Measurements from ENCODE around the gene CALM1. TPM values are rescaled to one million over a fixed set of nuclear protein-coding genes. Genes with fewer than 3 reads are reported as not detected.

The CALM1 gene
- total and polyA plus RNA-seq, 2 experiments from 2014 or later, result 405 to 862 TPM

DNA sequence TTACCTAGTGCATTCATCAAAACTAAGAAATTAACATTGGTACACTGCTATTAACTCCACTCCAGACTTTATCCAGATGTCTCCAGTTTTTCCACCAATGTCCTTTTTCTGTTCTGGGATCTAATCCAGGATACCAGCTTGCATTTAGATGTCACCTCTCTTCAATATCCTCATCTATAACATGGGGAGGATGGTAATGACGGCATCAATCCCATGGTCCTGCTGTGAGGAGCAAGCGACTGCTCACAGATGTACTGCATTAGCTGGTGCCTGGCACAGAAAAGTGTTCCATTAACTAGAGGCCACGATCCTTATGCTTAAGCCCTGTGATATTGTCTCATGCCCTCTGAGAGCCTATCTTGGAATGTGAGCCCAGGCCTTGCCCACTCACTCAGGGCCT lies 53.8 kb downstream of the CALM1 start:
- 74% methylated on average over 3 of the region's 3 CpGs for WGBS (ENCODE audit: low lambda C conversion rate, missing lambda C conversion rate)
- no peak overlapping the region for H3K4me3 ChIP-seq

DNA sequence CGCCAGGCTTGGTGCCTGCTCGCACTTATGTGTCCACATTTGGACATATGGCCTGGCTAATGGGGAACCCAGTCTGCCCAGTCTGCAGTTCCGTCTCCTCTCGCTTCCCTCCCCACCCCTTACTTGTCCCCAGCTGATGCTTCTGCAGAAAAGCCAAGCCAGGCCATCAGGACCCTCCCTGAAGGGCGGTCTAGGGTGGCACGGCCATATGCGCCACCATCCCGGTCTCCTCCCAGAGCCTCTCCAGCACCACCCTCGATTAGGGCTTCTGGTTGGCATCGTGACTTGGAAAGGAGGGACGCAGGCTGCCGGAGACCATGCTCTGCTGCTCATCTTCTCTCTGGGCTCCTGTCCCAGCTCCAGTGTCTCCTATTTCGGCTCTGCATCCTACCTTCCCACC lies 54.6 kb downstream of the CALM1 start:
- TF ChIP-seq EZH2phosphoT487 (IDR thresholded peaks at IDR 0.05; ENCODE audit: low read depth, severe bottlenecking, unreplicated experiment) (no peak), EZH2 (IDR thresholded peaks at IDR 0.05; ENCODE audit: borderline replicate concordance) (no peak)
- TF ChIP-seq, protein P1, sequence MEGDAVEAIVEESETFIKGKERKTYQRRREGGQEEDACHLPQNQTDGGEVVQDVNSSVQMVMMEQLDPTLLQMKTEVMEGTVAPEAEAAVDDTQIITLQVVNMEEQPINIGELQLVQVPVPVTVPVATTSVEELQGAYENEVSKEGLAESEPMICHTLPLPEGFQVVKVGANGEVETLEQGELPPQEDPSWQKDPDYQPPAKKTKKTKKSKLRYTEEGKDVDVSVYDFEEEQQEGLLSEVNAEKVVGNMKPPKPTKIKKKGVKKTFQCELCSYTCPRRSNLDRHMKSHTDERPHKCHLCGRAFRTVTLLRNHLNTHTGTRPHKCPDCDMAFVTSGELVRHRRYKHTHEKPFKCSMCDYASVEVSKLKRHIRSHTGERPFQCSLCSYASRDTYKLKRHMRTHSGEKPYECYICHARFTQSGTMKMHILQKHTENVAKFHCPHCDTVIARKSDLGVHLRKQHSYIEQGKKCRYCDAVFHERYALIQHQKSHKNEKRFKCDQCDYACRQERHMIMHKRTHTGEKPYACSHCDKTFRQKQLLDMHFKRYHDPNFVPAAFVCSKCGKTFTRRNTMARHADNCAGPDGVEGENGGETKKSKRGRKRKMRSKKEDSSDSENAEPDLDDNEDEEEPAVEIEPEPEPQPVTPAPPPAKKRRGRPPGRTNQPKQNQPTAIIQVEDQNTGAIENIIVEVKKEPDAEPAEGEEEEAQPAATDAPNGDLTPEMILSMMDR (IDR thresholded peaks at IDR 0.05; ENCODE audit: poor library complexity), result no peak
- no peaks in the 10 kb centered on the region for H3K9me3 ChIP-seq (ENCODE audit: low read depth)
- DNase-seq (ENCODE audit: low spot score), result no peak
- H3K9me2 ChIP-seq (replicated peaks; ENCODE audit: insufficient read depth), result no peaks in the 10 kb centered on the region
- H3K79me2 ChIP-seq, result no peaks in the 10 kb centered on the region
- WGBS (ENCODE audit: low lambda C conversion rate, missing lambda C conversion rate), result 95% methylated on average over 13 of the region's 13 CpGs
- H3K4me2 ChIP-seq, result no peak overlapping the region
- H3K36me3 ChIP-seq (replicated peaks; ENCODE audit: insufficient read depth, low read depth), result no peaks in the 10 kb centered on the region
- H3K4me3 ChIP-seq, result no peak overlapping the region
- H4K20me1 ChIP-seq (ENCODE audit: insufficient read depth, poor library complexity, severe bottlenecking), result no peaks in the 10 kb centered on the region
- H3K4me1 ChIP-seq (ENCODE audit: insufficient read depth), result no peaks in the 10 kb centered on the region
- no peak overlapping the region for H2AFZ ChIP-seq
- no peak overlapping the region for H3K27ac ChIP-seq
- no peaks in the 10 kb centered on the region for H3K27me3 ChIP-seq

More for the DNA sequence above, 53.8 kb downstream of the CALM1 start:
- Histone ChIP-seq H3K27ac (no peak overlapping the region), H3K4me1 (ENCODE audit: insufficient read depth) (no peaks in the 10 kb centered on the region), H3K79me2 (no peaks in the 10 kb centered on the region), H2AFZ (no peak overlapping the region), H3K9me3 (ENCODE audit: low read depth) (no peaks in the 10 kb centered on the region), H3K4me2 (no peak overlapping the region), H3K9me2 (replicated peaks; ENCODE audit: insufficient read depth) (no peaks in the 10 kb centered on the region), H3K36me3 (replicated peaks; ENCODE audit: insufficient read depth, low read depth) (no peaks in the 10 kb centered on the region), H3K27me3 (no peaks in the 10 kb centered on the region), H4K20me1 (ENCODE audit: insufficient read depth, poor library complexity, severe bottlenecking) (no peaks in the 10 kb centered on the region)
- no peak for TF ChIP-seq EZH2 (IDR thresholded peaks at IDR 0.05; ENCODE audit: borderline replicate concordance)
- TF ChIP-seq, protein P1 (IDR thresholded peaks at IDR 0.05; ENCODE audit: poor library complexity), result no peak
- no peak for TF ChIP-seq EZH2phosphoT487 (IDR thresholded peaks at IDR 0.05; ENCODE audit: low read depth, severe bottlenecking, unreplicated experiment)
- DNase-seq (ENCODE audit: low spot score), result no peak

DNA sequence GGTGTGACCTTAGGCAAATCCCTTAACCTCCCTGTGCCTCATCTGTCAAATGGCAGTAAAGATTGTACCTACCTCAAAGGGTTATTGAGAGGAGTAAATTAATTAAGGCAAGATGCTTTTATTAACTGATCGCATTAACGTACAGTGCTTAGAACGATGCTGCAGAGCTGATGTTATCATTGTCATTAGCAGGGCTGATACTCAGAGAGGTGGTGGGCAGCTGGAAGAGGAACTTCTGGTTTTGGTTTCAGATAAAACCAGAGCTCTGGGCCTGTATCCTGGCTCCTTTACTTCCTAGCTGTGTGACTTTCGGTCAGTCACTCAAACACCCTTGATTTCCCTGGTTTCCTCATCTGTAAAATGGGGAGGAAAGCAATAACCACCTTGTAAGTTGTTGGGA lies 55.1 kb downstream of the CALM1 start:
- H3K4me1 ChIP-seq (ENCODE audit: insufficient read depth), result no peaks in the 10 kb centered on the region
- no peak overlapping the region for H3K27ac ChIP-seq
- H3K79me2 ChIP-seq, result no peaks in the 10 kb centered on the region
- H3K4me2 ChIP-seq, result no peak overlapping the region
- H3K9me3 ChIP-seq (ENCODE audit: low read depth), result no peaks in the 10 kb centered on the region
- H3K36me3 ChIP-seq (replicated peaks; ENCODE audit: insufficient read depth, low read depth), result no peaks in the 10 kb centered on the region
- DNase-seq (ENCODE audit: low spot score), result no peak
- no peaks in the 10 kb centered on the region for H3K9me2 ChIP-seq (replicated peaks; ENCODE audit: insufficient read depth)
- no peaks in the 10 kb centered on the region for H4K20me1 ChIP-seq (ENCODE audit: insufficient read depth, poor library complexity, severe bottlenecking)
- 67% methylated on average over 4 of the region's 4 CpGs for WGBS (ENCODE audit: low lambda C conversion rate, missing lambda C conversion rate)
- no peak for TF ChIP-seq EZH2phosphoT487 (IDR thresholded peaks at IDR 0.05; ENCODE audit: low read depth, severe bottlenecking, unreplicated experiment)
- TF ChIP-seq EZH2 (IDR thresholded peaks at IDR 0.05; ENCODE audit: borderline replicate concordance), result no peak
- TF ChIP-seq, protein P1 (IDR thresholded peaks at IDR 0.05; ENCODE audit: poor library complexity), result no peak
- H3K27me3 ChIP-seq, result no peaks in the 10 kb centered on the region
- H3K4me3 ChIP-seq, result no peak overlapping the region
- no peak overlapping the region for H2AFZ ChIP-seq

DNA sequence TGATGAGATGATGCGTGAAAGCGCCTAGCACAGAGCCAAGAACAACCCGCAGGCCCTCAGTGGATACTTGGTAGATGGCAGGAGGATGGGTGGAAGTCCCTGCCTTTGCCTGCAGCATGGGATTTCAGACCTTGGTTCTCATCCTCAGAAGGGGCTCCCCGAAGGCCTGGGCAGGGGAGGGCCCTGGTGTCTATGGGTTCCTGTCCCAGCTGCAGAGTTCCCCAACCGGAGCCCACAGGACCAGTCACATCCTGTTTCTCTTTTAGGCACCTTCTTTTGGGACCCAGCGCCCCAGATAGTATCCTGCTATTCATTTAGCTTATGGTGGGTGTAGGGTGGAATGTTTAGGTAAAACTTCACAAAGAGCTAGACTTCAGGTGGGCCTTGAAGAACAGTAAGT lies 55.5 kb downstream of the CALM1 start:
- Histone ChIP-seq H2AFZ (no peak overlapping the region), H3K79me2 (no peaks in the 10 kb centered on the region), H3K9me2 (replicated peaks; ENCODE audit: insufficient read depth) (no peaks in the 10 kb centered on the region), H4K20me1 (ENCODE audit: insufficient read depth, poor library complexity, severe bottlenecking) (no peaks in the 10 kb centered on the region), H3K27me3 (no peaks in the 10 kb centered on the region), H3K4me1 (ENCODE audit: insufficient read depth) (no peaks in the 10 kb centered on the region), H3K4me2 (no peak overlapping the region), H3K9me3 (ENCODE audit: low read depth) (no peaks in the 10 kb centered on the region), H3K4me3 (no peak overlapping the region), H3K36me3 (replicated peaks; ENCODE audit: insufficient read depth, low read depth) (no peaks in the 10 kb centered on the region), H3K27ac (no peak overlapping the region)
- 97% methylated on average over 6 of the region's 6 CpGs for WGBS (ENCODE audit: low lambda C conversion rate, missing lambda C conversion rate)
- no peak for DNase-seq (ENCODE audit: low spot score)
- TF ChIP-seq EZH2phosphoT487 (IDR thresholded peaks at IDR 0.05; ENCODE audit: low read depth, severe bottlenecking, unreplicated experiment) (no peak), EZH2 (IDR thresholded peaks at IDR 0.05; ENCODE audit: borderline replicate concordance) (no peak)
- TF ChIP-seq, protein P1 (IDR thresholded peaks at IDR 0.05; ENCODE audit: poor library complexity), result no peak

Data from hepatocyte (in vitro differentiated cells).